Osteoblast (primary cell): ENCODE measurements around the gene FOSB. TPM values are rescaled to one million over a fixed set of nuclear protein-coding genes. Genes with fewer than 3 reads are reported as not detected.
A peak's percentile ranks its signal among the peaks of the same experiment; 100 is the strongest.
"Not testable (repeated sequence)": the region's sequence is repeated elsewhere in the genome, so short reads cannot be mapped to it uniquely, and the experiment has no call there.

ENCODE experiments used
- DNase-seq: peaks from one replicate; pipeline ENCODE4 v3.0.0; 2011; ENCODE audit warnings: low spot score, mixed read lengths; ENCODE audit not compliant: insufficient read length; ENCODE audit errors: missing footprints
- H2AFZ ChIP-seq: 2 replicates; pipeline ENCODE4 v1.6.0; 2011; ENCODE audit warnings: mild to moderate bottlenecking, low read length
- H3K27ac ChIP-seq: 2 replicates; pipeline ENCODE4 v1.5.1; 2011; ENCODE audit warnings: mild to moderate bottlenecking, low read depth, low read length, moderate library complexity
- H3K27me3 ChIP-seq: 2 replicates; pipeline ENCODE4 v1.6.0; 2012; ENCODE audit warnings: mild to moderate bottlenecking, control low read depth, inconsistent platforms, low read length, moderate library complexity; ENCODE audit not compliant: insufficient read depth
- H3K36me3 ChIP-seq: 2 replicates; pipeline ENCODE4 v1.5.1; 2011; ENCODE audit warnings: mild to moderate bottlenecking, low read length, control low read depth, moderate library complexity; ENCODE audit not compliant: insufficient read depth
- H3K4me1 ChIP-seq: 2 replicates; pipeline ENCODE4 v1.5.1; 2011; ENCODE audit warnings: mild to moderate bottlenecking, low read length, control low read depth, moderate library complexity; ENCODE audit not compliant: insufficient read depth
- H3K4me2 ChIP-seq: 2 replicates; pipeline ENCODE4 v1.6.0; 2011; ENCODE audit warnings: mild to moderate bottlenecking, low read length; ENCODE audit not compliant: insufficient read depth
- H3K4me3 ChIP-seq: fragments of 200-600 bp; sonication (generic); 3 replicates; pipeline ENCODE4 v1.5.1; 2012; ENCODE audit warnings: mild to moderate bottlenecking, low read length, inconsistent platforms; ENCODE audit not compliant: insufficient read depth
- H3K79me2 ChIP-seq: 2 replicates; pipeline ENCODE4 v1.6.0; 2012; ENCODE audit warnings: mild to moderate bottlenecking, low read length, control low read depth, inconsistent platforms; ENCODE audit not compliant: insufficient read depth
- H3K9me3 ChIP-seq: 2 replicates; pipeline ENCODE4 v1.5.1; 2011; ENCODE audit warnings: low read depth, low read length, control low read depth
- H4K20me1 ChIP-seq: 2 replicates; pipeline ENCODE4 v1.6.0; 2012; ENCODE audit warnings: mild to moderate bottlenecking, low read length, control low read depth; ENCODE audit not compliant: insufficient read depth
- CTCF ChIP-seq: IDR thresholded peaks from 2 replicates; pipeline ENCODE4 v1.5.1; 2011; ENCODE audit warnings: mild to moderate bottlenecking, low read depth, low read length, moderate library complexity; ENCODE audit errors: extremely low read depth
- total RNA-seq: library from RNA; depleted of rRNA; stranded (reverse); fragments of >200 nt; gene quantifications from 2 replicates; pipeline ENCODE4 v1.2.3, GENCODE V29; 2012

The FOSB gene
- total RNA-seq, 1 donor, result 3.3 TPM

- Histone ChIP-seq H3K4me2 (peak within 1 kb of the TSS; percentile 84), H3K27me3 (no peaks in the 10 kb centered on the region), H3K4me1 (peaks cover 35% of the 10 kb centered on the region), H3K27ac (peak within 1 kb of the TSS; percentile 98), H2AFZ (peak within 1 kb of the TSS; percentile 78), H3K79me2 (peaks cover 42% of the 10 kb centered on the region), H3K9me3 (no peaks in the 10 kb centered on the region), H3K4me3 (peak within 1 kb of the TSS; percentile 92), H4K20me1 (peaks cover 4% of the 10 kb centered on the region), H3K36me3 (peaks cover 17% of the 10 kb centered on the region)
- no peak for TF ChIP-seq CTCF
- DNase-seq, result peak; percentile 98
These were observed 44.1 kb upstream of the FOSB start, which contains the start of gene ERCC1 for GRCh38 chr19:45423589-45424190. Gene ERCC1, minus strand, starts transcription at chr19:45423917. Its CDS starts 543 bp downstream, at chr19:45423374.

GRCh38 chr19:45424191-45425058 lies 43.4 kb upstream of the FOSB start:
- TF ChIP-seq CTCF, result no peak
- Histone ChIP-seq H3K4me3 (peak overlapping the region; percentile 92), H3K36me3 (peaks cover 10% of the 10 kb centered on the region), H3K79me2 (peaks cover 35% of the 10 kb centered on the region), H3K4me1 (peaks cover 42% of the 10 kb centered on the region), H4K20me1 (peaks cover 4% of the 10 kb centered on the region), H2AFZ (peak overlapping the region; percentile 78), H3K4me2 (peak overlapping the region; percentile 84), H3K27ac (peak overlapping the region; percentile 98), H3K9me3 (no peaks in the 10 kb centered on the region), H3K27me3 (no peaks in the 10 kb centered on the region)
- DNase-seq, result peak; percentile 97

GRCh38 chr19:45428384-45429231 lies 39.2 kb upstream of the FOSB start:
- Histone ChIP-seq H3K4me3 (peak overlapping the region; percentile 82), H3K27me3 (no peaks in the 10 kb centered on the region), H4K20me1 (no peaks in the 10 kb centered on the region), H3K79me2 (peaks cover 2% of the 10 kb centered on the region), H3K4me2 (peak overlapping the region; percentile 89), H3K9me3 (no peaks in the 10 kb centered on the region), H2AFZ (peak overlapping the region; percentile 78), H3K4me1 (peaks cover 31% of the 10 kb centered on the region), H3K27ac (peak overlapping the region; percentile 94), H3K36me3 (no peaks in the 10 kb centered on the region)
- DNase-seq, result peak; percentile 92
- TF ChIP-seq CTCF, result peak; percentile 36

- H3K9me3 ChIP-seq, H3K4me3 ChIP-seq, H3K36me3 ChIP-seq, H4K20me1 ChIP-seq, H2AFZ ChIP-seq, H3K27ac ChIP-seq, H3K4me2 ChIP-seq, H3K27me3 ChIP-seq, H3K79me2 ChIP-seq, DNase-seq: not testable (repeated sequence)
- peaks cover 19% of the 10 kb centered on the region for H3K4me1 ChIP-seq
These were observed 37.9 kb upstream of the FOSB start for GRCh38 chr19:45429896-45430295.

GRCh38 chr19:45431008-45431407 lies 36.8 kb upstream of the FOSB start:
- not testable (repeated sequence) for H3K27ac ChIP-seq, DNase-seq, H3K4me3 ChIP-seq, H3K4me1 ChIP-seq, H3K9me3 ChIP-seq, H3K79me2 ChIP-seq, H3K36me3 ChIP-seq, H3K4me2 ChIP-seq, H3K27me3 ChIP-seq, H4K20me1 ChIP-seq, H2AFZ ChIP-seq

GRCh38 chr19:45432543-45432942 lies 35.3 kb upstream of the FOSB start:
- not testable (repeated sequence) for H3K36me3 ChIP-seq, H2AFZ ChIP-seq, H3K9me3 ChIP-seq, DNase-seq, H3K4me3 ChIP-seq, H3K4me1 ChIP-seq, H3K4me2 ChIP-seq, H3K27me3 ChIP-seq, H3K79me2 ChIP-seq, H3K27ac ChIP-seq, H4K20me1 ChIP-seq
